GM12878 (cell line): ENCODE measurements around the gene FAM216A. TPM values are rescaled to one million over a fixed set of nuclear protein-coding genes. Genes with fewer than 3 reads are reported as not detected.
"Not testable (repeated sequence)": the region's sequence is repeated elsewhere in the genome, so short reads cannot be mapped to it uniquely, and the experiment has no call there.

ENCODE experiments used
- ATAC-seq: fragments of 200-7000 bp; cut with Tn5 transposase; 3 replicates; pipeline ENCODE4 v1.9.1; 2020; ENCODE audit warnings: mild to moderate bottlenecking, moderate library complexity
- BruUV-seq: library from RNA; stranded (reverse); fragments of 400-500 nt; replicated peaks from 2 replicates; lab custom pipeline; 2021; lab: Mats Ljungman, UMichigan
- CTCF ChIA-PET: fragments of 300-600 bp; sonication (Branson Sonifier 250); formaldehyde crosslinking; extraction: SDS; loops from one replicate; lab custom pipeline; 2021; ENCODE audit warnings: inconsistent platforms; lab: Yijun Ruan, JAX
- POLR2A ChIA-PET: fragments of 350-600 bp; formaldehyde crosslinking; extraction: SDS; loops from one replicate; lab custom pipeline; 2021; ENCODE audit warnings: inconsistent platforms; lab: Charles Lee
- RAD21 ChIA-PET: fragments of 300-600 bp; sonication (Branson Sonifier 250); formaldehyde crosslinking; loops from one replicate; lab custom pipeline; 2023; ENCODE audit warnings: antibody characterized with exemption; ENCODE audit not compliant: unreplicated experiment; lab: Charles Lee
- SMC1A ChIA-PET: fragments of 300-600 bp; sonication (Branson Sonifier 250); formaldehyde crosslinking; loops from one replicate; lab custom pipeline; 2023; ENCODE audit not compliant: unreplicated experiment, uncharacterized antibody; lab: Charles Lee
- DNase-seq: peaks from one replicate; pipeline ENCODE4 v3.0.0-alpha.2; 2011; ENCODE audit warnings: low read depth, low spot score
- FAIRE-seq: peaks from 3 replicates; lab custom pipeline; 2011; peaks lifted over from hg19 to GRCh38; lab: Jason Lieb, UNC
- H2AFZ ChIP-seq: 2 replicates; pipeline ENCODE4 v1.6.0; 2011; ENCODE audit warnings: low read depth, low read length, control low read depth; ENCODE audit not compliant: control insufficient read depth
- H3K27ac ChIP-seq: 2 replicates; pipeline ENCODE4 v1.5.1; 2011; ENCODE audit warnings: control low read depth; ENCODE audit not compliant: control insufficient read depth, insufficient read depth
- H3K27me3 ChIP-seq, 2 experiments: replicated peaks in 1 of 2; 2 replicates each; pipeline versions ENCODE4 v1.6.0 to v1.6.1; 2011; ENCODE audit warnings: low read length in 1 of 2; ENCODE audit not compliant: control insufficient read depth in 2 of 2, insufficient read depth in 2 of 2
- H3K36me3 ChIP-seq, 2 experiments: 2 replicates each; pipeline ENCODE4 v1.5.1; 2011; ENCODE audit warnings: low read length in 1 of 2; ENCODE audit not compliant: control insufficient read depth in 2 of 2, insufficient read depth in 2 of 2
- H3K4me1 ChIP-seq: 2 replicates; pipeline ENCODE4 v1.6.1; 2011; ENCODE audit warnings: mild to moderate bottlenecking, low read length, moderate library complexity, mixed read lengths; ENCODE audit not compliant: control insufficient read depth, insufficient read depth
- H3K4me2 ChIP-seq: 2 replicates; pipeline ENCODE4 v1.6.0; 2011; ENCODE audit warnings: control low read depth; ENCODE audit not compliant: control insufficient read depth, insufficient read depth
- H3K4me3 ChIP-seq: fragments of 200-600 bp; sonication (generic); 2 replicates; pipeline ENCODE4 v1.5.1; 2016
- H3K79me2 ChIP-seq: 2 replicates; pipeline ENCODE4 v1.6.0; 2011; ENCODE audit warnings: low read length; ENCODE audit not compliant: control insufficient read depth, insufficient read depth
- H3K9ac ChIP-seq: 2 replicates; pipeline ENCODE4 v1.8.0; 2011; ENCODE audit warnings: low read length, control low read depth, mixed read lengths; ENCODE audit not compliant: control insufficient read depth, insufficient read depth
- H3K9me3 ChIP-seq: replicated peaks from 3 replicates; pipeline ENCODE4 v1.5.1; 2011; ENCODE audit warnings: mild to moderate bottlenecking, low read length; ENCODE audit not compliant: control insufficient read depth, insufficient read depth
- H4K20me1 ChIP-seq: 2 replicates; pipeline ENCODE4 v1.6.0; 2011; ENCODE audit not compliant: control insufficient read depth, insufficient read depth
- HDGF ChIP-seq: fragments of 450-650 bp; IDR thresholded peaks from 2 replicates; pipeline ENCODE4 v1.6.1; 2016; ENCODE audit warnings: antibody characterized with exemption
- RELA ChIP-seq: fragments of 450-650 bp; IDR thresholded peaks from 2 replicates; pipeline ENCODE4 v1.8.0; 2014; ENCODE audit warnings: borderline replicate concordance; ENCODE audit not compliant: partially characterized antibody
- TCF3 ChIP-seq: IDR thresholded peaks from 2 replicates; pipeline ENCODE4 v1.6.1; 2012; ENCODE audit warnings: low read depth, mild to moderate bottlenecking, low read length, borderline replicate concordance; ENCODE audit not compliant: insufficient read depth
- WGBS: methylation state at CpG from one replicate; pipeline ENCODE4 v1.1.6; 2016; ENCODE audit warnings: low lambda C conversion rate; ENCODE audit not compliant: insufficient replicate concordance, insufficient coverage; ENCODE audit errors: missing lambda C conversion rate; 5-methylcytosine and 5-hydroxymethylcytosine counted together
- in situ Hi-C: fragments of 300-500 bp; cut with MboI; formaldehyde crosslinking; loops from 9 replicates; pipeline ENCODE4 v1.14.3; 2018; ENCODE audit warnings: mixed read lengths
- intact Hi-C: fragments of 100-400 bp; cut with micrococcal nuclease; formaldehyde crosslinking; loops from one replicate; pipeline ENCODE4 v1.14.2; 2022; ENCODE audit not compliant: unreplicated experiment
- polyA plus RNA-seq, 11 experiments: library from polyadenylated mRNA; depleted of rRNA in 4 of 11; unstranded in 6 of 11; stranded (reverse) in 5 of 11; fragments of >200 nt; fragmentation: Nextera tagmentation in 4 of 11; fragmentation: Illumina TruSeq in 1 of 11; extraction: Ambion mirVana in 4 of 11; extraction: Trizol in 1 of 11; gene quantifications; 1 replicate in 1 of 11; 2 replicates in 10 of 11; pipeline versions ENCODE4 v1.2.1 to v1.2.3, GENCODE V29; 2011 to 2016; ENCODE audit warnings: inconsistent platforms in 2 of 11, missing spikeins in 2 of 11, low read depth in 1 of 11
- total RNA-seq, 4 experiments: library from RNA; depleted of rRNA in 3 of 4; stranded (reverse); fragments of >200 nt in 3 of 4; fragmentation: Illumina TruSeq in 1 of 4; extraction: Trizol in 1 of 4; gene quantifications; 2 replicates each; pipeline versions ENCODE4 v1.2.1 to v1.2.3, GENCODE V29; 2013 to 2021

FAM216A gene
- total and polyA plus RNA-seq, 10 of the 15 experiments (the other 5 are each of a cell fraction or from before 2014, with no cell fraction given): 15.0 to 48.3 (median 35.0) TPM

GRCh38 chr12:110426406-110426805 lies 42.2 kb upstream of the FAM216A start (continued):
- TF ChIP-seq HDGF (no peak), RELA (no peak), TCF3 (no peak)

DNA sequence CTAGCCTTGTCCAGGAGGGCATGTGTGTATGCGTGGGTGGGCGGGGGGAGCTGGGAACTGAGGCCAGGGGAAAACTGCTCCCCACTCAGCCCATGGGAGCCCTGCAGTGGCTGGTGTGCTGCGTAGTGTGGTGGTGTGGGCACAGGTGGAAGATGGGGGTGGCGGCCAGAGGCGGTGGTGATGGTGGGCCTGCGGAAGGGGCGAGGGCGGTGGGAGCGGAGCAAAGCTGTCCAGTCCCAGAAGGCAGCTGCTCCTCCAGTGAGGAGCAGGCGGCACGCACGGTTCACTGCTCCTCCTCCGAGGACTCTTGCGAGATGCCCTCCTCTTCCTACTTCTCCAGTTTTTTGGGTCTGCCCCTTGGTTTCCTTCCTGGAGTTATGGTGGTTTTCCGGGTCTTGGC lies 39.0 kb upstream of the FAM216A start:
- in situ Hi-C loops: loop anchor here (5.0 kb wide), 1 partner anchor 327 kb away; no protein-coding TSS in a partner anchor
- H3K9ac ChIP-seq, RAD21 ChIA-PET, ATAC-seq, CTCF ChIA-PET, H3K9me3 ChIP-seq, H3K36me3 ChIP-seq, H3K27me3 ChIP-seq, FAIRE-seq, H3K4me1 ChIP-seq, DNase-seq, H3K4me2 ChIP-seq, H3K79me2 ChIP-seq, H3K4me3 ChIP-seq, intact Hi-C loops, H2AFZ ChIP-seq, BruUV-seq, H3K27ac ChIP-seq, H4K20me1 ChIP-seq: not testable (repeated sequence)
- SMC1A ChIA-PET: interaction anchor here (1.7 kb wide), 1 partner anchor 62 kb away, joined by 3 read pairs; no protein-coding TSS in a partner anchor
- 68% methylated on average over 14 of the region's 15 CpGs for WGBS
- POLR2A ChIA-PET: interaction anchor here (0.7 kb wide), 1 partner anchor 42 kb away, joined by 4 read pairs; no protein-coding TSS in a partner anchor
